CD4-positive, alpha-beta memory T cell (primary cell): ENCODE measurements around the gene CIP2A. TPM values are rescaled to one million over a fixed set of nuclear protein-coding genes. Genes with fewer than 3 reads are reported as not detected.

Experiments used
- CTCF ChIA-PET: fragments of 350-600 bp; sonication (Branson Sonifier 250); formaldehyde crosslinking; loops from one replicate; lab custom pipeline; 2021; ENCODE audit warnings: inconsistent platforms; ENCODE audit not compliant: partially characterized antibody; lab: Charles Lee
- POLR2A ChIA-PET: fragments of 350-600 bp; sonication (Branson Sonifier 250); formaldehyde crosslinking; loops from one replicate; lab custom pipeline; 2021; ENCODE audit not compliant: partially characterized antibody; lab: Charles Lee
- DNase-seq, 5 donors: peaks; one replicate each; pipeline versions ENCODE4 v3.0.0 to v3.0.0-alpha.2; 2020 to 2022; ENCODE audit warnings: mixed read lengths in 1 of 5
- H3K27ac ChIP-seq: one replicate; pipeline ENCODE4 v1.7.0; 2013; ENCODE audit warnings: low read depth, low read length
- H3K27me3 ChIP-seq: 2 replicates; pipeline ENCODE4 v1.7.0; 2013; ENCODE audit warnings: mild to moderate bottlenecking, low read length, moderate library complexity; ENCODE audit not compliant: insufficient read depth
- H3K36me3 ChIP-seq: 2 replicates; pipeline ENCODE4 v1.7.0; 2013; ENCODE audit warnings: mild to moderate bottlenecking, low read length, moderate library complexity; ENCODE audit not compliant: insufficient read depth
- H3K4me1 ChIP-seq: 2 replicates; pipeline ENCODE4 v1.7.0; 2013; ENCODE audit warnings: mild to moderate bottlenecking, low read length, moderate library complexity; ENCODE audit not compliant: insufficient read depth
- H3K4me3 ChIP-seq, 2 donors: one replicate each; pipeline ENCODE4 v1.7.0; 2013; ENCODE audit warnings: low read length in 2 of 2, mild to moderate bottlenecking in 1 of 2
- H3K9me3 ChIP-seq, 2 donors: one replicate each; pipeline ENCODE4 v1.7.0; 2013; ENCODE audit warnings: low read length in 2 of 2, control low read depth in 1 of 2; ENCODE audit not compliant: control insufficient read depth in 1 of 2
- H3K27ac Mint-ChIP-seq, 7 donors: one replicate each; pipeline ENCODE4 v1.8.0; 2020 to 2021; ENCODE audit warnings: mixed read lengths in 7 of 7, mild to moderate bottlenecking in 6 of 7, inconsistent platforms in 3 of 7, moderate library complexity in 3 of 7
- H3K27me3 Mint-ChIP-seq, 2 donors: one replicate each; pipeline ENCODE4 v1.8.0; 2020 to 2021; ENCODE audit warnings: mixed read lengths in 2 of 2
- H3K36me3 Mint-ChIP-seq, 2 donors: one replicate each; pipeline ENCODE4 v1.8.0; 2020 to 2021; ENCODE audit warnings: mixed read lengths in 2 of 2, inconsistent platforms in 1 of 2, mild to moderate bottlenecking in 1 of 2
- H3K4me1 Mint-ChIP-seq, 4 donors: one replicate each; pipeline ENCODE4 v1.8.0; 2020 to 2021; ENCODE audit warnings: mixed read lengths in 4 of 4, mild to moderate bottlenecking in 1 of 4
- H3K4me3 Mint-ChIP-seq, 8 donors: one replicate each; pipeline ENCODE4 v1.8.0; 2020 to 2021; ENCODE audit warnings: mixed read lengths in 8 of 8, mild to moderate bottlenecking in 7 of 8, moderate library complexity in 6 of 8, inconsistent platforms in 3 of 8
- H3K9me3 Mint-ChIP-seq, 8 donors: one replicate each; pipeline ENCODE4 v1.8.0; 2020 to 2021; ENCODE audit warnings: mixed read lengths in 8 of 8, mild to moderate bottlenecking in 5 of 8, inconsistent platforms in 3 of 8, moderate library complexity in 1 of 8
- intact Hi-C: fragments of 100-400 bp; cut with micrococcal nuclease; formaldehyde crosslinking; loops from one replicate; pipeline ENCODE4 v1.15.1; 2023
- polyA plus RNA-seq, 2 donors: library from polyadenylated mRNA; unstranded; fragments of 300-500 nt; fragmentation: Illumina TruSeq; gene quantifications; one replicate each; pipeline ENCODE4 v1.2.3, GENCODE V29; 2021
- total RNA-seq, 2 experiments: library from RNA; stranded (reverse); gene quantifications; one replicate each; pipeline ENCODE4 v1.2.3, GENCODE V29; 2021

CIP2A gene
- total and polyA plus RNA-seq, 4 experiments from 2014 or later, result 1.8 to 3.9 (median 2.6) TPM

GRCh38 chr3:108516881-108517280 lies 72.4 kb downstream of the CIP2A start:
- Histone ChIP-seq H3K27ac (no peak overlapping the region), H3K4me1 (no peaks in the 10 kb centered on the region), H3K36me3 (no peaks in the 10 kb centered on the region), H3K4me3 (no peak overlapping the region), H3K27me3 (no peaks in the 10 kb centered on the region), H3K9me3 (no peaks in the 10 kb centered on the region)
- Mint-ChIP-seq H3K4me1 (no peaks in the 10 kb centered on the region), H3K36me3 (no peaks in the 10 kb centered on the region), H3K27me3 (peaks cover 4 to 6% of the 10 kb centered on the region in 2 donors), H3K27ac (no peak overlapping the region), H3K9me3 (no peaks in the 10 kb centered on the region), H3K4me3 (no peak overlapping the region)
- intact Hi-C loops, result no loop called here
- DNase-seq, result no peak
- POLR2A ChIA-PET, result no interaction called here
- CTCF ChIA-PET, result no interaction called here

DNA sequence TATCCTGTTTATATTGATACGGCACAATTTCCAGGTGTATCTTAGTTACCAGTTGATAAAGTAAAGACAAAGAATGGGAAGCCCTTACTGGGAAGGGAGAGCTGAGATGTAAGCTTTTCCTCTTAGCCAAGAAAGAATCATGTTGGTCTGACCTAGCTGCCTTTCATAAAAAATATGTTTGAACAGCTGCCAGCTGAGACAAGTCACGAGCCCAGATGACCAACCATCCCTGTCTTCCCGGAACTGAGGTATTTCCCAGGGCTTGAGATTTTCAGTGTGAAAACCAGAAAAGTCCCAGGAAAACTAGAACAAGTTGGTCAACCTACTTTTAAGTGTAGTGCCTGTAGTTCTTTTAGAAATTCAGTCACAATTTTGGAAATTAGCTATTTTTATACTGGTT lies 75.3 kb downstream of the CIP2A start:
- ChIA-PET CTCF (no interaction called here), POLR2A (no interaction called here)
- Mint-ChIP-seq H3K27ac (no peak overlapping the region), H3K4me3 (no peak overlapping the region), H3K9me3 (no peaks in the 10 kb centered on the region), H3K27me3 (peaks cover 4 to 5% of the 10 kb centered on the region in 2 donors), H3K36me3 (no peaks in the 10 kb centered on the region), H3K4me1 (no peaks in the 10 kb centered on the region)
- no peak for DNase-seq
- no peaks in the 10 kb centered on the region for H3K27me3 ChIP-seq
- H3K9me3 ChIP-seq, result no peaks in the 10 kb centered on the region
- H3K4me1 ChIP-seq, result no peaks in the 10 kb centered on the region
- H3K4me3 ChIP-seq, result no peak overlapping the region
- H3K27ac ChIP-seq, result no peak overlapping the region
- no peaks in the 10 kb centered on the region for H3K36me3 ChIP-seq
- intact Hi-C loops, result no loop called here

DNA sequence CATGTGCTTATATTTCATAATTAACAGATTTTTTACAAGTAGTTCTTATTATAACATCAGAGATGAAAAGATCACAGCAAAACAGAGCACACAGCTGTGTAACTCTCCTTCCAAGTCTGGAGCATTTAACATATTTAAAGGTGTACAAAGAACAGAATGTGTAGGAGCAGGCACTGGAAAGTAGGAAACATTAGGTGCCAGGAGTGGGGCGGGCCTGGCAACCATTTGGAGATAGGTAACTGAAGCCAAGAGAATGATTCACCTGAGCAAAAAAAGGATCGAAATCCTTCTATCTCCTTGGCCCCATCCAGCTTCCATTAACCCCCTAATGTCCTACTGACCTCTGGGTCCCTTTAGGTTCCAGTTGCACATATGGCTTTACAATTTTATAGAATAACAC lies 76.6 kb downstream of the CIP2A start:
- Mint-ChIP-seq H3K27me3 (peaks cover 4 to 5% of the 10 kb centered on the region in 2 donors), H3K36me3 (no peaks in the 10 kb centered on the region), H3K4me1 (no peaks in the 10 kb centered on the region), H3K4me3 (no peak overlapping the region), H3K27ac (no peak overlapping the region), H3K9me3 (no peaks in the 10 kb centered on the region)
- Histone ChIP-seq H3K9me3 (no peaks in the 10 kb centered on the region), H3K4me3 (no peak overlapping the region), H3K27me3 (no peaks in the 10 kb centered on the region), H3K36me3 (no peaks in the 10 kb centered on the region), H3K4me1 (no peaks in the 10 kb centered on the region), H3K27ac (no peak overlapping the region)
- POLR2A ChIA-PET, result no interaction called here
- intact Hi-C loops, result no loop called here
- no peak for DNase-seq
- CTCF ChIA-PET, result interaction anchor here (0.7 kb wide), 1 partner anchor 40 kb away, joined by 4 read pairs; no protein-coding TSS in a partner anchor

DNA sequence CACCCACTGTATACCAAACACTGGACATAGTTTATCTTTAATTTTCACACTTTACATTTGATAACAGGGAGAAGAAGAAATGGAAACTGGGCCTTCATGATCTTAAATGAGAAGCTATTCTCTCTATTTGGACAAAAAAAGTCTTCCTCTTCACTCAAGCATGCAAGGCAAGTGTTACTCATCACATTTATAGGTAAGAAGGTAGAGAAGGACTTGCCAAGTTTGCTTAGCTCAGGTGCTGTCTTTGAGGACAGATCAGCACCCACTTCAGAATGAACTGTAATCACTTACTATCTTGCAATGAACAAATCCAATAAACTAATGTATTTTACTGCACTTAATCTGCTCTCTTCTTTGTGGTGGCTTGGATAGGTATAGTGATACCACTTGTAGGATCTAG lies 77.7 kb downstream of the CIP2A start:
- ChIA-PET POLR2A (no interaction called here), CTCF (no interaction called here)
- H3K9me3 ChIP-seq, result no peaks in the 10 kb centered on the region
- H3K27me3 ChIP-seq, result no peaks in the 10 kb centered on the region
- no peak for DNase-seq
- Mint-ChIP-seq H3K9me3 (no peaks in the 10 kb centered on the region), H3K27ac (no peak overlapping the region), H3K4me1 (no peaks in the 10 kb centered on the region), H3K36me3 (no peaks in the 10 kb centered on the region), H3K27me3 (peaks cover 0 to 3% of the 10 kb centered on the region in 2 donors), H3K4me3 (no peak overlapping the region)
- H3K36me3 ChIP-seq, result no peaks in the 10 kb centered on the region
- intact Hi-C loops, result no loop called here
- no peak overlapping the region for H3K27ac ChIP-seq
- H3K4me1 ChIP-seq, result no peaks in the 10 kb centered on the region
- H3K4me3 ChIP-seq, result no peak overlapping the region

DNA sequence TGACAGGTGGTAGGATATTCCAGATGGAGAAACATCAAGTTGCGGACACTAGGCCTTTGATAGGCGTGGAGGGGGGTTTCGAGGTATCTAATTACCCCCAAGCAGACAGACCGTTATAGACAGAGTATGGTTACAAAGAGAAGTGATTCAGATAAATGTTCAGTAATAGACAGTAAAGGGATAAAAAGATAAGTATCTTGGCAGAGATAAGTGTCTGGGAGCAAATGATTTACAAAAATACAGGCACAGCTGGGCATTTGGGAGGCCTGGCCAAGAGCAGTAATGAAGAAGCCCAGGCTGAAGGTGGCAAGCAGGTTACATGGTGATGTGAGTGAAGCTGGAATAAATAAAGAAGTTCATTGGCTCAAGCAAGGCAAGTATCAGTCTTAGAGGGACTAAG lies 78.2 kb downstream of the CIP2A start:
- CTCF ChIA-PET, result no interaction called here
- peaks cover 0 to 3% of the 10 kb centered on the region in 2 donors for H3K27me3 Mint-ChIP-seq

GRCh38 chr3:108510496-108510895 lies 78.7 kb downstream of the CIP2A start, which contains the start of gene MYH15:
Gene MYH15, minus strand, starts transcription at chr3:108510596. Its CDS starts 66 bp downstream, at chr3:108510530.
- POLR2A ChIA-PET, result no interaction called here
- Mint-ChIP-seq H3K36me3 (no peaks in the 10 kb centered on the region), H3K4me1 (no peaks in the 10 kb centered on the region), H3K27me3 (no peaks in the 10 kb centered on the region), H3K27ac (peak within 1 kb of the TSS in 1 of 7 donors; percentile 14), H3K4me3 (no peak within 1 kb of the TSS), H3K9me3 (no peaks in the 10 kb centered on the region)
- DNase-seq, result no peak
- CTCF ChIA-PET, result interaction anchor here (1.1 kb wide), 1 partner anchor 513 kb away, joined by 3 read pairs; no protein-coding TSS in a partner anchor
- intact Hi-C loops, result no loop called here
- Histone ChIP-seq H3K27ac (no peak within 1 kb of the TSS), H3K4me1 (no peaks in the 10 kb centered on the region), H3K27me3 (no peaks in the 10 kb centered on the region), H3K4me3 (no peak within 1 kb of the TSS), H3K9me3 (no peaks in the 10 kb centered on the region), H3K36me3 (no peaks in the 10 kb centered on the region)

More for the DNA sequence above, 78.2 kb downstream of the CIP2A start:
- Mint-ChIP-seq H3K9me3 (no peaks in the 10 kb centered on the region), H3K4me3 (no peak overlapping the region), H3K4me1 (no peaks in the 10 kb centered on the region), H3K36me3 (no peaks in the 10 kb centered on the region), H3K27ac (peak overlapping the region in 1 of 7 donors; percentile 14)
- Histone ChIP-seq H3K27ac (no peak overlapping the region), H3K36me3 (no peaks in the 10 kb centered on the region), H3K4me3 (no peak overlapping the region), H3K4me1 (no peaks in the 10 kb centered on the region), H3K9me3 (no peaks in the 10 kb centered on the region), H3K27me3 (no peaks in the 10 kb centered on the region)
- DNase-seq, result no peak
- intact Hi-C loops, result no loop called here
- POLR2A ChIA-PET, result no interaction called here

DNA sequence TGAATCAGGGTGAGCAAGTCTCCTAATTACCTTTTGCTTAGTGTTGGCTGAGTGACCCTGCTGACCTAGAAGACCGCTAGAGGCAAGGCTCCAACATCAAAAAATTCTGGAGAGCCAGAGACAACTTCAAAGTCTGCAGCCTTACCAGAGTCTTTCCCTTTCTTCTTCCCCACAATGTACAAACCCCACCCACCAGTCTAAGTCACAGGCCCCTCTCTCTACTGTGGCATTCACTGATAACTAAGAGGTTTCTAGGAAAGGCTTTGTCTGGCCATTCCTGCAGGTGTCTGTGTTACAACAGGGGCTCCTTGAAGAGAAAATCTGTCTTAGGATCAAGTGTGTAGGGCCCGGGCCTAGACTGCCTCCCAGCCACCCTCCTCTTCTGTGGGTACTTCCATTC lies 79.4 kb downstream of the CIP2A start:
- ChIA-PET CTCF (interaction anchor here (1.1 kb wide), 1 partner anchor 513 kb away, joined by 3 read pairs; no protein-coding TSS in a partner anchor), POLR2A (no interaction called here)
- Mint-ChIP-seq H3K4me1 (no peaks in the 10 kb centered on the region), H3K4me3 (no peak overlapping the region), H3K36me3 (no peaks in the 10 kb centered on the region), H3K27ac (no peak overlapping the region), H3K27me3 (no peaks in the 10 kb centered on the region), H3K9me3 (no peaks in the 10 kb centered on the region)
- H3K4me1 ChIP-seq, result no peaks in the 10 kb centered on the region
- H3K36me3 ChIP-seq, result no peaks in the 10 kb centered on the region
- H3K9me3 ChIP-seq, result no peaks in the 10 kb centered on the region
- no peak for DNase-seq
- no peak overlapping the region for H3K27ac ChIP-seq
- H3K4me3 ChIP-seq, result no peak overlapping the region
- H3K27me3 ChIP-seq, result no peaks in the 10 kb centered on the region
- intact Hi-C loops, result no loop called here
